ENCODE data around the gene RRBP1. TPM values are rescaled to one million over a fixed set of nuclear protein-coding genes. Genes with fewer than 3 reads are reported as not detected.

The RRBP1 gene
- total and polyA plus RNA-seq, 4 donors: 75.4 to 202 (median 130) TPM

GRCh38 chr20:17586250-17586649 lies 95.8 kb downstream of the RRBP1 start:
- WGBS: 94% methylated on average over 2 of the region's 2 CpGs
- Histone ChIP-seq H3K4me3 (ENCODE audit: low read depth in 1 of 3, low read length in 3 of 3) (no peak overlapping the region), H3K36me3 (ENCODE audit: control insufficient read depth in 4 of 4, insufficient read depth in 3 of 4, low read depth in 1 of 4, low read length in 3 of 4) (peaks cover 0 to 2% (median 0%) of the 10 kb centered on the region in 4 donors), H3K9ac (ENCODE audit: low read depth in 1 of 2, low read length in 2 of 2) (no peak overlapping the region), H3K9me3 (ENCODE audit: control insufficient read depth in 4 of 4, low read length in 3 of 4) (no peaks in the 10 kb centered on the region), H3K27me3 (ENCODE audit: control insufficient read depth in 4 of 4, insufficient read depth in 4 of 4, low read length in 3 of 4) (no peaks in the 10 kb centered on the region), H3K4me1 (ENCODE audit: control insufficient read depth in 4 of 4, insufficient read depth in 4 of 4, low read length in 3 of 4) (peaks cover 0 to 8% (median under 1%) of the 10 kb centered on the region in 4 donors), H3K27ac (ENCODE audit: low read depth in 1 of 2, low read length in 2 of 2) (no peak overlapping the region)
- TF ChIP-seq SP1 (IDR thresholded peaks at IDR 0.05): no peak
- no peak for TF ChIP-seq EGR1 (IDR thresholded peaks at IDR 0.05; ENCODE audit: low read depth in 2 of 2)
- no peak for TF ChIP-seq CTCF (IDR thresholded peaks at IDR 0.05; ENCODE audit: low read depth, low read length, missing input control)
- TF ChIP-seq RAD21 (IDR thresholded peaks at IDR 0.05): no peak
- no peak for DNase-seq (ENCODE audit: low spot score)

- H3K9me3 ChIP-seq (ENCODE audit: control insufficient read depth in 4 of 4, low read length in 3 of 4): no peaks in the 10 kb centered on the region
- no peak for DNase-seq (ENCODE audit: low spot score)
- H3K9ac ChIP-seq (ENCODE audit: low read depth in 1 of 2, low read length in 2 of 2): no peak overlapping the region
- H3K27me3 ChIP-seq (ENCODE audit: control insufficient read depth in 4 of 4, insufficient read depth in 4 of 4, low read length in 3 of 4): no peaks in the 10 kb centered on the region
- H3K36me3 ChIP-seq (ENCODE audit: control insufficient read depth in 4 of 4, insufficient read depth in 3 of 4, low read depth in 1 of 4, low read length in 3 of 4): peaks cover 0 to 2% (median 0%) of the 10 kb centered on the region in 4 donors
- no peak overlapping the region for H3K27ac ChIP-seq (ENCODE audit: low read depth in 1 of 2, low read length in 2 of 2)
- H3K4me1 ChIP-seq (ENCODE audit: control insufficient read depth in 4 of 4, insufficient read depth in 4 of 4, low read length in 3 of 4): peaks cover 0 to 5% (median 2%) of the 10 kb centered on the region in 4 donors
- no peak for TF ChIP-seq SP1 (IDR thresholded peaks at IDR 0.05)
- no peak for TF ChIP-seq TAF1 (conservative IDR thresholded peaks at IDR 0.05)
- no peak for TF ChIP-seq EGR1 (IDR thresholded peaks at IDR 0.05; ENCODE audit: low read depth in 2 of 2)
- TF ChIP-seq HNF4G (IDR thresholded peaks at IDR 0.05): no peak
- TF ChIP-seq RXRA (IDR thresholded peaks at IDR 0.05): no peak
- no peak for TF ChIP-seq JUND (IDR thresholded peaks at IDR 0.05)
- TF ChIP-seq YY1 (IDR thresholded peaks at IDR 0.05): no peak
- no peak for TF ChIP-seq HNF4A (conservative IDR thresholded peaks at IDR 0.05)
- no peak for TF ChIP-seq FOXA1 (IDR thresholded peaks at IDR 0.05)
- no peak for TF ChIP-seq ATF3 (IDR thresholded peaks at IDR 0.05)
- TF ChIP-seq, protein P1, sequence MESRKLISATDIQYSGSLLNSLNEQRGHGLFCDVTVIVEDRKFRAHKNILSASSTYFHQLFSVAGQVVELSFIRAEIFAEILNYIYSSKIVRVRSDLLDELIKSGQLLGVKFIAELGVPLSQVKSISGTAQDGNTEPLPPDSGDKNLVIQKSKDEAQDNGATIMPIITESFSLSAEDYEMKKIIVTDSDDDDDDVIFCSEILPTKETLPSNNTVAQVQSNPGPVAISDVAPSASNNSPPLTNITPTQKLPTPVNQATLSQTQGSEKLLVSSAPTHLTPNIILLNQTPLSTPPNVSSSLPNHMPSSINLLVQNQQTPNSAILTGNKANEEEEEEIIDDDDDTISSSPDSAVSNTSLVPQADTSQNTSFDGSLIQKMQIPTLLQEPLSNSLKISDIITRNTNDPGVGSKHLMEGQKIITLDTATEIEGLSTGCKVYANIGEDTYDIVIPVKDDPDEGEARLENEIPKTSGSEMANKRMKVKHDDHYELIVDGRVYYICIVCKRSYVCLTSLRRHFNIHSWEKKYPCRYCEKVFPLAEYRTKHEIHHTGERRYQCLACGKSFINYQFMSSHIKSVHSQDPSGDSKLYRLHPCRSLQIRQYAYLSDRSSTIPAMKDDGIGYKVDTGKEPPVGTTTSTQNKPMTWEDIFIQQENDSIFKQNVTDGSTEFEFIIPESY (IDR thresholded peaks at IDR 0.05): no peak
- TF ChIP-seq FOXA2 (IDR thresholded peaks at IDR 0.05): no peak
- no peak for TF ChIP-seq MAX (IDR thresholded peaks at IDR 0.05)
- no peak for TF ChIP-seq RAD21 (IDR thresholded peaks at IDR 0.05)
- no peak for TF ChIP-seq REST (IDR thresholded peaks at IDR 0.05)
- no peak overlapping the region for H3K4me3 ChIP-seq (ENCODE audit: low read depth in 1 of 3, low read length in 3 of 3)
Measured at GRCh38 chr20:17584689-17585088, 97.4 kb downstream of the RRBP1 start.
